VCaP (cell line): Measurements from ENCODE around the gene DNA2.

Experiments
- H3K27ac ChIP-seq: fragments of 450-650 bp; 2 replicates; pipeline ENCODE4 v1.5.1; 2017
- TF ChIP-seq, protein P1 (sequence below): fragments of 450-650 bp; conservative IDR thresholded peaks from 2 replicates; pipeline ENCODE4 v1.5.1; 2017; ENCODE audit warnings: mild to moderate bottlenecking, moderate library complexity

DNA2 gene

GRCh38 chr10:68371604-68372003, 100.2 kb downstream of the DNA2 start:
- no peak overlapping the region for H3K27ac ChIP-seq
- TF ChIP-seq, protein P1, sequence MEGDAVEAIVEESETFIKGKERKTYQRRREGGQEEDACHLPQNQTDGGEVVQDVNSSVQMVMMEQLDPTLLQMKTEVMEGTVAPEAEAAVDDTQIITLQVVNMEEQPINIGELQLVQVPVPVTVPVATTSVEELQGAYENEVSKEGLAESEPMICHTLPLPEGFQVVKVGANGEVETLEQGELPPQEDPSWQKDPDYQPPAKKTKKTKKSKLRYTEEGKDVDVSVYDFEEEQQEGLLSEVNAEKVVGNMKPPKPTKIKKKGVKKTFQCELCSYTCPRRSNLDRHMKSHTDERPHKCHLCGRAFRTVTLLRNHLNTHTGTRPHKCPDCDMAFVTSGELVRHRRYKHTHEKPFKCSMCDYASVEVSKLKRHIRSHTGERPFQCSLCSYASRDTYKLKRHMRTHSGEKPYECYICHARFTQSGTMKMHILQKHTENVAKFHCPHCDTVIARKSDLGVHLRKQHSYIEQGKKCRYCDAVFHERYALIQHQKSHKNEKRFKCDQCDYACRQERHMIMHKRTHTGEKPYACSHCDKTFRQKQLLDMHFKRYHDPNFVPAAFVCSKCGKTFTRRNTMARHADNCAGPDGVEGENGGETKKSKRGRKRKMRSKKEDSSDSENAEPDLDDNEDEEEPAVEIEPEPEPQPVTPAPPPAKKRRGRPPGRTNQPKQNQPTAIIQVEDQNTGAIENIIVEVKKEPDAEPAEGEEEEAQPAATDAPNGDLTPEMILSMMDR, result no peak

GRCh38 chr10:68367121-68367520, 104.7 kb downstream of the DNA2 start:
- H3K27ac ChIP-seq, result no peak overlapping the region
- TF ChIP-seq, protein P1, result no peak

GRCh38 chr10:68366600-68366999, 105.2 kb downstream of the DNA2 start:
- H3K27ac ChIP-seq, result no peak overlapping the region
- TF ChIP-seq, protein P1, result no peak

DNA sequence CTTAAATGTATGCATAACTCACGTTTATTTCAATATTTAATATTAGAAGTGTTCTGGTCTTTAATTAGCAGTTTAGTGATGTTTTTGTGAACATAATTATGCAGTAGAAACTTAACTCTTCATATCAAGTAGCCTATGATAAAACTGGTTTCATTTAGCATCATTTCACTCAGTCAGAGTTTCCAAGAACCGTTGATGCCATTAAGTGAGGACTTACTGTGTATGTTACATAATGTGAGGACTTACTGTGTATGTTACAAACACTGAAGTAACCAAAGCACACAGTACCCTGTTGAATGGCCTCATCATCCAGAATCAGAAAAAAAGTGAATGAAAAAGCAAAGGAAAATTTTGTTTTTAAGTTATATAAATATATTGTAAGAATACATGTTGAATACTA, 106.2 kb downstream of the DNA2 start:
- TF ChIP-seq, protein P1, result no peak
- H3K27ac ChIP-seq, result no peak overlapping the region

- H3K27ac ChIP-seq, result no peak overlapping the region
- TF ChIP-seq, protein P1, result no peak
These were observed 107.5 kb downstream of the DNA2 start for GRCh38 chr10:68364101-68364886.
